GM21529 (cell line): Measurements from ENCODE around the gene OR2A14.
A peak's percentile ranks its signal among the peaks of the same experiment; 100 is the strongest.
"Not testable (repeated sequence)": the region's sequence is repeated elsewhere in the genome, so short reads cannot be mapped to it uniquely, and the experiment has no call there.

Source experiments
- ATAC-seq: cut with Tn5 transposase; IDR thresholded peaks from one replicate; pipeline ENCODE4 v1.9.1; 2021; ENCODE audit not compliant: unreplicated experiment

The OR2A14 gene

DNA sequence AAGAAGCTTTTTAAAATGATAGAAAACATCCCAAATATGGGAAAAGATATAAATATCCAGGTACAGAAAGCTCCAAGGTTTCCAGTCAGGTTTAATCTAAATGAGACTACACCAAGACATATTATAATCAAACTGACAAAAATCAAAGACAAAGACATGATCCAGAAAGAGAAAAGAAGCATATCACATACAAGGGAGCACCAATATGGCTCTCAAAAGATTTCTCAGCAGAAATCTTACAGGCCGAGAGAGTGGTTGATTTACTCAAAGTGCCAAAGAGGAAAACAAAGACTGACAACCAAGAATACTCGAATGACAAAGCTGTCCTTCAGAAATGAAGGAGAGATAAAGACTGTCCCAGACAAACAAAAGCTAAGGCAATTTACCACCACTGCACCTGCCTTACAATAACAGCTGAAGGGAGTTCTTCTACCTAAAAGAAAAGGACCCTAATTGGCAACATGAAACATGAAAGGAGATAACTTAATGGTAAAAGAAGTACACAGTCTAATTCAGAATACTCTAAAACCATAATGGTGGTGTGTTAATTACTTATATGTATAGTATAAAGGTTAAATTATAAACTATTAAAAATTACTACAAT is 25.4 kb downstream of the OR2A14 start:
- no peak for ATAC-seq

DNA sequence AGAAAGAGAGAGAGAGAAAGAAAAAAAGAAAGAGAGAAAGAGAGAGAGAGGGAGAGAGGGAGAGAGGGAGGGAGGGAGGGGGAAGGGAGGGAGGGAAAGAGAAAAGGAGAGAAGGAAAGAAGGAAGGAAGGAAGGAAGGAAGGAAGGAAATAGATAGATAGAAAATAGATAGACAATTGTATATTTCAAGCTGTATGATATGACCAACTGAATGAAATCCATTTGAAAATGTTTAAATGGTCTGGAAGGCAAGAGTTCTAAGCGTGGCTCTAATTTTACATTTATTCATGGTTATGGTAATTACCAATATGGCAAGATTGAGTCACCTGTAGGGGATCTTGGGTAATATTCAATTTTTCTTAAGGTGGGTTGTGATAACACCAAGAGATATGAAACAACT is 35.9 kb downstream of the OR2A14 start:
- ATAC-seq: no peak

- no peak for ATAC-seq
Observed at GRCh38 chr7:144164784-144165183, 41.8 kb downstream of the OR2A14 start.

GRCh38 chr7:144171594-144172350 is 48.8 kb downstream of the OR2A14 start:
- not testable (repeated sequence) for ATAC-seq

DNA sequence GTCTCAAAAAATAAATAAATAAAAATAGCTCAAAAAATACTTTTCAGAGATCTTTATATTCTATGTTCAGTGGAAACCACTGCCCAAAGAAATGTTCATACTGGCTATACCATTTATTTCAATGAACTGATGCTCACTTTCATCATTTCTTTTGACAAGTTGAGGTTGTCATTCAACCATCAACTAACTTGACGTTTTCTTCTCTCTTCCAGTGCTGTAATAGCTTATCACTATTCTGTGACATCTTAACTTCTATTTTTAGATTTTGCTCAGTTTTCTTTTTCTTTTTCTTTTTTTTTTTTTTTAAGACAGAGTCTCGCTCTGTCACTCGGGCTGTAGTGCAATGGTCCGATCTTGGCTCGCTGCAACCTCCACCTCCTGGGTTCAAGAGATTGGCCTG is 51.6 kb downstream of the OR2A14 start:
- no peak for ATAC-seq

DNA sequence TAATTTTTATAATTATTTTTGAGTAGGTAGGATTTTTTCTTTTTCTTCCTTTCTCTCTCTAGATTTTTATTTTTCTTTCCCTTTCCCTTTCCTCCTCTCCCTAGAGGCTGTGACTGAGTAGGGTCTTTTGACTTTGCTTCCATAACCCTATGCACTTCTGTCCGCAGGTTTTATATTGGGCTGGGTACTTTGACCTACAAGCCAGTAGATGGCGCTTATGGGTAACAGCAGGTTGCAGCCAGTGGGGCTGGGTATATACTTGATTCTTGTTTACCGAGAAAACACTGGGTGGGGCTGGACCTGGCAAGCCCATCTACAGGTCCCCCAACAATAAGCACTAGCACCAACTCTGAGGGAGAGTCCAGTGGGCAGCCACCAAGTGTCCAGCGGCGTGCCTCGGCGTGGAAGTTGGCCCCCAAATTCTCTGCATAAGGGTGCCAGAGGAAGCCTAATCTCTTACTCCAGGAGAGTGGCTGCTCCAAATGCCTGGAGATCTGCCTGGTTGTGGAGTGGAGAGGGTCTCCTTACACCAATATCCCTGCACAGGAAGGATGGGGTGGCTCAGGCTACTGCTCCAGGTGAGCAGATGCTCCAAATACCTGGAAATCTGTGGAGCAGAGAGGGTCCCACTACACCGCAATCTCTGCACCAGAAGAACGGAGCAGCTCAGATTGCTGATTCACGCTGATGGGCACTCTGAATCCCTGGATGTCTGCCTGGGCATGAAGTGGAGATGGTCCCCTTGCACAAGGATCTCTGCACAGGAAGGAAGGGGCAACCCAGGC is 55.6 kb downstream of the OR2A14 start:
- peak; percentile 97 for ATAC-seq

GRCh38 chr7:144179165-144179479 is 56.1 kb downstream of the OR2A14 start:
- peak; percentile 13 for ATAC-seq
